ENCODE results near the gene CFH. TPM values are rescaled to one million over a fixed set of nuclear protein-coding genes. Genes with fewer than 3 reads are reported as not detected.
A peak's percentile ranks its signal among the peaks of the same experiment; 100 is the strongest.
"Not testable (repeated sequence)": the region's sequence is repeated elsewhere in the genome, so short reads cannot be mapped to it uniquely, and the experiment has no call there.

The CFH gene
- total RNA-seq, 6 donors from 2014 or later: 34.4 to 97.5 (median 44.9) TPM

- no peak for DNase-seq
- Histone ChIP-seq H3K36me3 (no peaks in the 10 kb centered on the region), H3K4me1 (no peaks in the 10 kb centered on the region), H3K4me3 (no peak overlapping the region), H3K27ac (no peak overlapping the region), H3K27me3 (no peaks in the 10 kb centered on the region), H3K9me3 (no peaks in the 10 kb centered on the region)
- no peak for ATAC-seq (ENCODE audit: low FRiP score in 2 of 2)
- no peak for TF ChIP-seq POLR2AphosphoS5 (IDR thresholded peaks at IDR 0.05)
- 60 to 92% methylated on average over 1 of the region's 1 CpG for WGBS, 2 donors
Measured at GRCh38 chr1:196701144-196701543, 49.3 kb downstream of the CFH start.

DNA sequence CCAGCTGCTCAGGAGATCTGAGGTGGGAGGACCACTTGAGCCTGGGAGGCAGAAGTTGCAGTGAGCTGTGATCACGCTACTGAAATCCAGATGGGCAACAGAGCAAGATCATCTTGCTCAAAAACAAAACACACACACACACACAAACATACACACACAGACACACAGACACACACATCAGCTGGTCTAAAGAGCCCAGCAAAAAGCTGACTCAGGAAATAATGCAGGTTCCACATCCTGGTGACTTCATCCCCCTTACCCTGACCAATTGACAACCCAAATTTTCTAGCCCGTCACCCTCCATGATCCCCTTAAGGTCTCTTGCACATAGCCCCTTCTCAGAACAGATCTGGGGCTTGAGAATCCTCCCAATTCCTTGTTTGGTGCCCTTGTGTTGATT is 58.0 kb downstream of the CFH start:
- not testable (repeated sequence) for DNase-seq; ATAC-seq (ENCODE audit: low FRiP score in 2 of 2); H3K27ac ChIP-seq; H3K36me3 ChIP-seq; H3K4me1 ChIP-seq; H3K4me3 ChIP-seq; H3K27me3 ChIP-seq; H3K9me3 ChIP-seq
- WGBS, 2 donors: 86 to 90% methylated on average over 2 of the region's 2 CpGs

DNA sequence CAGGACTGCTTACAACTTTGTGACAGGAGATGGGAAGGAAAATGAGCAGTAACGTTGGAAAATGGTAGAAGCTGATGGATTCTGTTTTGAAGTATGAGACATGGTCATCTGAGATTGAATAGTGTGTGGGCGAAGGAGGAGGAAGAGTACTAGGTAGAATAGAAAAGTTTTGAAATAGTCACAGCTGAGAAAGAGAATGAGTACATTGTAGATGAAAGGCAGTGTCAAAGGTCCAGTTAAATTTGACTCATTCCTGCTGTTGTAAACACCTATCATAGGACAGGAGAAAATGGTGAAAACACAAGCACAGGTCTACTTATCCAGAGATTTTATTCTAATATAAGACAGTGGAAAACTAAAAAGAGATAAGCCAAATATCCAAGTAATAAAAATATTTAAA is 66.0 kb downstream of the CFH start:
- Histone ChIP-seq H3K36me3 (no peaks in the 10 kb centered on the region), H3K4me1 (no peaks in the 10 kb centered on the region), H3K27me3 (no peaks in the 10 kb centered on the region), H3K4me3 (no peak overlapping the region), H3K27ac (no peak overlapping the region), H3K9me3 (no peaks in the 10 kb centered on the region)
- no peak for DNase-seq
- 70 to 80% methylated on average over 2 of the region's 2 CpGs for WGBS, 2 donors
- no peak for TF ChIP-seq POLR2AphosphoS5 (IDR thresholded peaks at IDR 0.05)
- no peak for TF ChIP-seq CTCF (IDR thresholded peaks at IDR 0.05)
- TF ChIP-seq EP300 (IDR thresholded peaks at IDR 0.05): no peak
- no peak for TF ChIP-seq POLR2A (IDR thresholded peaks at IDR 0.05)
- ATAC-seq (ENCODE audit: low FRiP score in 2 of 2): no peak

DNA sequence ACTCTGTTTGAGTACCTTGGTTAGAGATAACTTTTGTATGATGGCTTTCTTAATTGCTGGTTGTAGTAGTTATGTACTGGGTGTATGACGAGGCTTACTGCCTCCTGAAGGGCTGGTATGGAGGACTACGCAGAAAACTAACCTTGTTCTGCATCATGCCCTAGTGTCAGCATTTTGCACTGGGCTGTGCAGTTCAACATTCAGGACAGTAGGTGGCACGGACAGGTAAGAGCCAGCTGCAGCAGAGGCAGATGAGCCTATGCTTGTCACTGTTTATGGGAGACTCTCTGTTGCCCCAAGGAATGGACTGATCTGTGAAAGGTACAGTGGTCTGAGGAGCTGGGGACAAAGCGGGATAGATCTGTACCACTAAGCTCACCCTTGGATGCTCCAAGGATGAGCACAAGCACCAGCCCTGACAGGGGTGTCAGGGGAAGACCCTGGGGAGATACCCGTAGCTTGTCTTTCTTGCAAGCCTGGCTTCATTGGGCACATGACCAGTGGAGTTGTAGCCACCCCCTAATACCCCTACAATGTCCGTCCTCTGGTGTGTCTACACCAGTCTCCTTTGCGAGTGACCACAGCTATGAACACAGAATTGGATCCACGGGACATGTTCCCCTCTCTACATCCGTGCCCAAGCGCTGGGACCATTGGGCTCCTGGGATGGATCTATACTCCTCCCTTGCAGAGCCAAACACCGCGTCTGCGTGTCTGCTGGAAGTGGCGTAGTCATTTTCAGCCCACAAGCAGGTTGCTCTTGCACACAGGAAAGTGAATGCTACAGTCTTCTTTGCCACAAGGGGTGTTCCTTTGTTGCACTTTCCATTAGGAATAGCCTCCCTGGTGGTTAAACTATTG is 71.7 kb downstream of the CFH start:
- no peaks in the 10 kb centered on the region for H3K9me3 ChIP-seq
- no peaks in the 10 kb centered on the region for H3K4me1 ChIP-seq
- WGBS, 2 donors: 82 to 89% methylated on average over 12 to 14 of the region's 14 CpGs
- no peaks in the 10 kb centered on the region for H3K36me3 ChIP-seq
- peak; percentile 28 to 55 for ATAC-seq (ENCODE audit: low FRiP score in 2 of 2)
- no peak overlapping the region for H3K27ac ChIP-seq
- TF ChIP-seq POLR2A (IDR thresholded peaks at IDR 0.05) (no peak), CTCF (IDR thresholded peaks at IDR 0.05) (peak in 4 of 6 experiments; percentile 39 to 53 (median 51)), POLR2AphosphoS5 (IDR thresholded peaks at IDR 0.05) (no peak), EP300 (IDR thresholded peaks at IDR 0.05) (no peak)
- DNase-seq: peak in 1 of 2 donors; percentile 66
- no peaks in the 10 kb centered on the region for H3K27me3 ChIP-seq
- H3K4me3 ChIP-seq: no peak overlapping the region

- Histone ChIP-seq H3K27ac (no peak overlapping the region), H3K4me3 (no peak overlapping the region), H3K4me1 (no peaks in the 10 kb centered on the region), H3K27me3 (no peaks in the 10 kb centered on the region), H3K36me3 (no peaks in the 10 kb centered on the region), H3K9me3 (no peaks in the 10 kb centered on the region)
- TF ChIP-seq EP300 (IDR thresholded peaks at IDR 0.05) (no peak), POLR2AphosphoS5 (IDR thresholded peaks at IDR 0.05) (no peak), CTCF (IDR thresholded peaks at IDR 0.05) (no peak), POLR2A (IDR thresholded peaks at IDR 0.05) (no peak)
- ATAC-seq (ENCODE audit: low FRiP score in 2 of 2) (no peak), DNase-seq (no peak)
- WGBS, 2 donors: 93 to 95% methylated on average over 2 of the region's 2 CpGs
Measured at GRCh38 chr1:196732526-196732925, 80.7 kb downstream of the CFH start.

Data from upper lobe of left lung (tissue), 6 donors.